NB4 (cell line): Measurements from ENCODE around the gene FRY.

ENCODE experiments used
- MYC ChIP-seq: IDR thresholded peaks from 2 replicates; pipeline ENCODE4 v1.6.1; 2011; ENCODE audit warnings: low read depth, low read length
- POLR2A ChIP-seq: IDR thresholded peaks from 2 replicates; pipeline ENCODE4 v1.6.1; 2011; ENCODE audit warnings: mild to moderate bottlenecking; ENCODE audit not compliant: insufficient read length; ENCODE audit errors: extremely low read depth
- TF ChIP-seq, protein P1 (sequence below): IDR thresholded peaks from one replicate; pipeline ENCODE4 v1.5.1; 2012; ENCODE audit warnings: low read depth, low read length

DNA sequence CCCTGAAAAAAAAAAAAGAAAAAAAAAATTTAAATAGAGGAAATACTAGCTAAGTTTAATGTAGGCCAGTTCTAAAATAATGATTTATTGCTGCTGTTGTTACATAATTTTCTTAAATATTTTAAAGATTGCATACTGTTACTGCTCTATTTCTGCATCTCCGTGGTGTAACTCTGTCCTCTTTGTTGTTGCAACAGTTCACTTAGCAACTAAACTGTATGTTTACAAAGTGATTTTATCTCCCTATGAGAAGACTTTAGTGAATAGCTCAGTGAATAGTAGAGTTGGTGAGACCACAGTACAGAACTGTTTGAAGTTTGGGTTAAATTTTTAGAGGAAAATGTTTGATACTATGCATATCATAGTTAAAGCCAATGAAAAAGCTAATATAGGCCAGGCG, 303.1 kb downstream of the FRY start:
- TF ChIP-seq, protein P1, sequence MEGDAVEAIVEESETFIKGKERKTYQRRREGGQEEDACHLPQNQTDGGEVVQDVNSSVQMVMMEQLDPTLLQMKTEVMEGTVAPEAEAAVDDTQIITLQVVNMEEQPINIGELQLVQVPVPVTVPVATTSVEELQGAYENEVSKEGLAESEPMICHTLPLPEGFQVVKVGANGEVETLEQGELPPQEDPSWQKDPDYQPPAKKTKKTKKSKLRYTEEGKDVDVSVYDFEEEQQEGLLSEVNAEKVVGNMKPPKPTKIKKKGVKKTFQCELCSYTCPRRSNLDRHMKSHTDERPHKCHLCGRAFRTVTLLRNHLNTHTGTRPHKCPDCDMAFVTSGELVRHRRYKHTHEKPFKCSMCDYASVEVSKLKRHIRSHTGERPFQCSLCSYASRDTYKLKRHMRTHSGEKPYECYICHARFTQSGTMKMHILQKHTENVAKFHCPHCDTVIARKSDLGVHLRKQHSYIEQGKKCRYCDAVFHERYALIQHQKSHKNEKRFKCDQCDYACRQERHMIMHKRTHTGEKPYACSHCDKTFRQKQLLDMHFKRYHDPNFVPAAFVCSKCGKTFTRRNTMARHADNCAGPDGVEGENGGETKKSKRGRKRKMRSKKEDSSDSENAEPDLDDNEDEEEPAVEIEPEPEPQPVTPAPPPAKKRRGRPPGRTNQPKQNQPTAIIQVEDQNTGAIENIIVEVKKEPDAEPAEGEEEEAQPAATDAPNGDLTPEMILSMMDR, result no peak
- TF ChIP-seq POLR2A, result no peak
- no peak for TF ChIP-seq MYC
